ENCODE data around the gene GABRD.
"Not testable (repeated sequence)": the region's sequence is repeated elsewhere in the genome, so short reads cannot be mapped to it uniquely, and the experiment has no call there.

GABRD gene

DNA sequence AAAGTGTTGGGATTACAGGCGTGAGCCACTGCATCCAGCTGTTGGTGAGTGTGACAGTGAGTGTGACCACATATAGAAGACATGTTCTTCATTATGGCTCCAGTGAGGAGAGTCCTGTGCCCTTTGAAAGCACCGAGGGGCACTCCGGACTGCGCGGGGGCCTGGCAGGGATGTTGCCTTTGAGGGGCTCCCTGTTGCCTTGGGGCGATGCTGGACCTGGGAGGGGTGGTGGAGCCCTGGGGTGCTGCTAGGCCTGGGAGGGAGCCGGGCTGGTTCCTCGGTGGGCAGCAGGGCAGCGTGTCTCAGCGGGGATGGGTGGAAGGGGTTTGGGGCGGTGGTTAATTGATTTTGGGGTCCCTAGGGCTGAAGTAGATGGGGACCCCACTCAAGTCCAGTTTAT is 41.0 kb upstream of the GABRD start:
- DNase-seq (ENCODE audit: extremely low read depth, insufficient read length), result no peak
- Histone ChIP-seq H3K4me3 (replicated peaks; ENCODE audit: low read depth, low read length) (no peak overlapping the region), H3K27me3 (replicated peaks; ENCODE audit: control insufficient read depth, insufficient read depth, low read length) (no peaks in the 10 kb centered on the region), H3K36me3 (ENCODE audit: control insufficient read depth, insufficient read depth, low read length) (no peaks in the 10 kb centered on the region)
- TF ChIP-seq, protein P1, sequence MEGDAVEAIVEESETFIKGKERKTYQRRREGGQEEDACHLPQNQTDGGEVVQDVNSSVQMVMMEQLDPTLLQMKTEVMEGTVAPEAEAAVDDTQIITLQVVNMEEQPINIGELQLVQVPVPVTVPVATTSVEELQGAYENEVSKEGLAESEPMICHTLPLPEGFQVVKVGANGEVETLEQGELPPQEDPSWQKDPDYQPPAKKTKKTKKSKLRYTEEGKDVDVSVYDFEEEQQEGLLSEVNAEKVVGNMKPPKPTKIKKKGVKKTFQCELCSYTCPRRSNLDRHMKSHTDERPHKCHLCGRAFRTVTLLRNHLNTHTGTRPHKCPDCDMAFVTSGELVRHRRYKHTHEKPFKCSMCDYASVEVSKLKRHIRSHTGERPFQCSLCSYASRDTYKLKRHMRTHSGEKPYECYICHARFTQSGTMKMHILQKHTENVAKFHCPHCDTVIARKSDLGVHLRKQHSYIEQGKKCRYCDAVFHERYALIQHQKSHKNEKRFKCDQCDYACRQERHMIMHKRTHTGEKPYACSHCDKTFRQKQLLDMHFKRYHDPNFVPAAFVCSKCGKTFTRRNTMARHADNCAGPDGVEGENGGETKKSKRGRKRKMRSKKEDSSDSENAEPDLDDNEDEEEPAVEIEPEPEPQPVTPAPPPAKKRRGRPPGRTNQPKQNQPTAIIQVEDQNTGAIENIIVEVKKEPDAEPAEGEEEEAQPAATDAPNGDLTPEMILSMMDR (IDR thresholded peaks at IDR 0.05; ENCODE audit: insufficient read depth, low read length, poor library complexity, severe bottlenecking), result no peak

DNA sequence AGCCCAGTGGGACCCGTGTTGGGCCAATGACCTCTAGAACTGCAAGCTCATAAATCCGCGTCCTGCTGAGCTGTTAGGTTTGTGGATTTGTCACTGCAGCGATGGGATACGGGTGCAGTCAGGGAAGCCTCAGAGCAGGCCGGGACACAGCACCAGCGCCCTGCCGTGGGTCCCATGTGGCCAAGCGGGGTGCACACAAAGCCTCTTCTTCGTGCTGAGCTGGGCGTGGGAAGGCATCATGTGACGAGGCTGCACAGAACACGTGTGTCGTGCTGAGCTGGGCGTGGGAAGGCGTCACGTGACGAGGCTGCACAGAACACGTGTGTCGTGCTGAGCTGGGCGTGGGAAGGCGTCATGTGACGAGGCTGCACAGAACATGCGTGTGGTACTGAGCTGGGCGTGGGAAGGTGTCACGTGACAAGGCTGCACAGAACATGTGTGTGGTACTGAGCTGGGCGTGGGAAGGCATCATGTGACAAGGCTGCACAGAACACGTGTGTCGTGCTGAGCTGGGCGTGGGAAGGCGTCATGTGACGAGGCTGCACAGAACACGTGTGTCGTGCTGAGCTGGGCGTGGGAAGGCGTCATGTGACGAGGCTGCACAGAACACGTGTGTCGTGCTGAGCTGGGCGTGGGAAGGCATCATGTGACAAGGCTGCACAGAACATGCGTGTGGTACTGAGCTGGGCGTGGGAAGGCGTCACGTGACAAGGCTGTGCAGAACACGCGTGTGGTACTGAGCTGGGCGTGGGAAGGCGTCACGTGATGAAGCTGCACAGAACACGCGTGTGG is 40.3 kb upstream of the GABRD start:
- H3K27me3 ChIP-seq (replicated peaks; ENCODE audit: control insufficient read depth, insufficient read depth, low read length); DNase-seq (ENCODE audit: extremely low read depth, insufficient read length); H3K36me3 ChIP-seq (ENCODE audit: control insufficient read depth, insufficient read depth, low read length); H3K4me3 ChIP-seq (replicated peaks; ENCODE audit: low read depth, low read length): not testable (repeated sequence)

DNA sequence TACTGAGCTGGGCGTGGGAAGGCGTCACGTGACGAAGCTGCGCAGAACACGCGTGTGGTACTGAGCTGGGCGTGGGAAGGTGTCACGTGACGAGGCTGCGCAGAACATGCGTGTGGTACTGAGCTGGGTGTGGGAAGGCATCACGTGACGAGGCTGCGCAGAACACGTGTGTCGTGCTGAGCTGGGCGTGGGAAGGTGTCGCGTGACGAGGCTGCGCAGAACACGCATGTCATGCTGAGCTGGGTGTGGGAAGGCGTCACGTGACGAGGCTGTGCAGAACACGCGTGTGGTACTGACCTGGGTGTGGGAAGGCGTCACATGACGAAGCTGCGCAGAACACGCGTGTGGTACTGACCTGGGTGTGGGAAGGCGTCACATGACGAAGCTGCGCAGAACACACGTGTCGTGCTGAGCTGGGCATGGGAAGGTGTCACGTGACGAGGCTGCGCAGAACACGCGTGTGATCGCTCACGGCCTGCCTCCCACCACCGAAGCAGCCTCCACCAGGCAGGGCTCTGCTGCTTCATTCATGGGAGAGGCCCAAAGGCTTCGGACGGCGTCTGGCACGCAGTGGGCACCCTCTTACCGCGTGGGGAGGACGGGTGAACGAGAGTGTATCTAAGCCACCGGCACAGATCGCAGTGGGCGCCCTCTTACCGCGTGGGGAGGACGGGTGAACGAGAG is 39.5 kb upstream of the GABRD start:
- DNase-seq (ENCODE audit: extremely low read depth, insufficient read length), result no peak
- no peak overlapping the region for H3K4me3 ChIP-seq (replicated peaks; ENCODE audit: low read depth, low read length)
- H3K36me3 ChIP-seq (ENCODE audit: control insufficient read depth, insufficient read depth, low read length), result no peaks in the 10 kb centered on the region
- TF ChIP-seq, protein P1 (IDR thresholded peaks at IDR 0.05; ENCODE audit: insufficient read depth, low read length, poor library complexity, severe bottlenecking), result no peak
- H3K27me3 ChIP-seq (replicated peaks; ENCODE audit: control insufficient read depth, insufficient read depth, low read length), result no peaks in the 10 kb centered on the region

DNA sequence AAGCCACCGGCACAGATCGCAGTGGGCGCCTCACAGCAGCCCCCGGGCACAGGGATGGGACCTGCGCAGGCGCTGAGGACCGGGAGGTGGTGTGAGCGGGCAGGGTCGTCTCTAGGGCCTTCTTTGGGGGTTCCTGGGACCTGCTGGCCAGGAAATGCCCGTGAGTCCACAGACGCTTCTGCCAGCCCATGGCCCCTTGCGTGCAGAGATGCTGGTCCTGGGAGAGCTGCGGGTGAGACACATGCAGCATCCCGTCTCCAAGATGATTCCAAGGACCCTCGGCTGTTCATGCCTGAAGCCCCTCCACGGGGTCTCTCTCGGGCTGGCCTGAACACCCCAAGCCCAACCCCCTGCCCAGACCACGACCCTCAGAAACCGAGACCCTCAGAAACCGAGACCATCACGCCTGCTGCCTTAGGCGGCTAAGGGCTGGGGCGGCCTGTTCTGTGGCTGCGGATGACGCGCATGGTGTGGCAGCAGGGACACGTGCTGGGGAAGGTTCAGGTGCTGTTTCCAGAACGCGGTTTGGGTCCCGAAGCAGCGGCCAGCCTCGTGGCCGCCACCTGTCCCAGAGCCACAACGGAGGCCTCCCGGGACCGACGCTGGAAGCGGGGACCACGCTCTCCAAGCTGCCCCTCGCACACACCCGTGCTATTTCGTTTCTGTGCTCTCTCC is 38.5 kb upstream of the GABRD start:
- Histone ChIP-seq H3K27me3 (replicated peaks; ENCODE audit: control insufficient read depth, insufficient read depth, low read length) (no peaks in the 10 kb centered on the region), H3K4me3 (replicated peaks; ENCODE audit: low read depth, low read length) (no peak overlapping the region)
- DNase-seq (ENCODE audit: extremely low read depth, insufficient read length), result no peak

DNA sequence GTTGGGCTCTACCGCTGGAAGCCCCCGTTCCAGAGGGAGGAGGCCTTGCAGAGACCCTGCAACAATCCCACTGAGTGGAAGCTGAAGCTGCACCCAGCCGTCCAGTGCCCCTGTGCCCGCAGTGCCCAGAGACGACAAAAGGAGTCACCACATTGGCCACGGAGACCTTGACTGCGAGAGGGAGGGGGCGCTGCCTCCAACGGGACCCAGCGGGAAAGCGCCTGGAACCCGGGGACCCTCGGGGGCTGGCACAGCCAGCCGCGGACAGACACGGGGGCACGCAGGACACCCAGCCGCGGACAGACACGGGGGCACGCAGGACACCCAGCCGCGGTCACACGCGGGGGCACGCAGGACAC is 38.0 kb upstream of the GABRD start:
- TF ChIP-seq, protein P1 (IDR thresholded peaks at IDR 0.05; ENCODE audit: insufficient read depth, low read length, poor library complexity, severe bottlenecking), result no peak
- H3K36me3 ChIP-seq (ENCODE audit: control insufficient read depth, insufficient read depth, low read length), result no peaks in the 10 kb centered on the region
- H3K27me3 ChIP-seq (replicated peaks; ENCODE audit: control insufficient read depth, insufficient read depth, low read length), result no peaks in the 10 kb centered on the region
- no peak for DNase-seq (ENCODE audit: extremely low read depth, insufficient read length)
- H3K4me3 ChIP-seq (replicated peaks; ENCODE audit: low read depth, low read length), result no peak overlapping the region

More for the DNA sequence above, 38.5 kb upstream of the GABRD start:
- TF ChIP-seq, protein P1 (IDR thresholded peaks at IDR 0.05; ENCODE audit: insufficient read depth, low read length, poor library complexity, severe bottlenecking), result no peak
- H3K36me3 ChIP-seq (ENCODE audit: control insufficient read depth, insufficient read depth, low read length), result no peaks in the 10 kb centered on the region

DNA sequence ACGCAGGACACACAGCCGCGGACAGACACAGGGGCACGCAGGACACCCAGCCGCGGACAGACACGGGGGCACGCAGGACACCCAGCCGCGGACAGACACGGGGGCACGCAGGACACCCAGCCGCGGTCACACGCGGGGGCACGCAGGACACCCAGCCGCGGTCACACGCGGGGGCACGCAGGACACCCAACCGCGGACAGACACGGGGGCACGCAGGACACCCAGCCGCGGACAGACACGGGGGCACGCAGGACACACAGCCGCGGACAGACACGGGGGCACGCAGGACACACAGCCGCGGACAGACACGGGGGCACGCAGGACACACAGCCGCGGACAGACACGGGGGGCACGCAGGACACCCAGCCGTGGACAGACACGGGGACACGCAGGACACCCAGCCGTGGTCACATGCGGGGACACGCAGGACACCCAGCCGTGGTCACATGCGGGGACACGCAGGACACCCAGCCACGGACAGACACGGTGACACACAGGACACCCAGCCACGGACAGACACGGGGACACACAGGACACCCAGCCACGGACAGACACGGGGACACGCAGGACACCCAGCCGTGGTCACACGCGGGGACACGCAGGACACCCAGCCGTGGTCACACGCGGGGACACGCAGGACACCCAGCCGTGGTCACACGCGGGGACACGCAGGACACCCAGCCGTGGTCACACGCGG is 37.4 kb upstream of the GABRD start:
- H3K4me3 ChIP-seq (replicated peaks; ENCODE audit: low read depth, low read length); H3K36me3 ChIP-seq (ENCODE audit: control insufficient read depth, insufficient read depth, low read length); H3K27me3 ChIP-seq (replicated peaks; ENCODE audit: control insufficient read depth, insufficient read depth, low read length); DNase-seq (ENCODE audit: extremely low read depth, insufficient read length): not testable (repeated sequence)

Data from GM06990 (cell line).